IgD-negative memory B cell (primary cell): Measurements from ENCODE around the gene PON2. TPM values are rescaled to one million over a fixed set of nuclear protein-coding genes. Genes with fewer than 3 reads are reported as not detected.

Source experiments
- H3K27ac Mint-ChIP-seq, 3 donors: one replicate each; pipeline ENCODE4 v1.8.0; 2020 to 2022; ENCODE audit warnings: mild to moderate bottlenecking in 3 of 3, mixed read lengths in 3 of 3, moderate library complexity in 1 of 3
- H3K27me3 Mint-ChIP-seq: one replicate; pipeline ENCODE4 v1.8.0; 2021; ENCODE audit warnings: mixed read lengths
- H3K36me3 Mint-ChIP-seq: one replicate; pipeline ENCODE4 v1.8.0; 2020; ENCODE audit warnings: mild to moderate bottlenecking, mixed read lengths
- H3K4me1 Mint-ChIP-seq, 3 donors: one replicate each; pipeline ENCODE4 v1.8.0; 2020 to 2022; ENCODE audit warnings: mixed read lengths in 3 of 3, mild to moderate bottlenecking in 1 of 3
- H3K4me3 Mint-ChIP-seq, 4 donors: one replicate each; pipeline ENCODE4 v1.8.0; 2020 to 2022; ENCODE audit warnings: mild to moderate bottlenecking in 4 of 4, mixed read lengths in 4 of 4, moderate library complexity in 3 of 4
- H3K9me3 Mint-ChIP-seq, 3 donors: one replicate each; pipeline ENCODE4 v1.8.0; 2020 to 2021; ENCODE audit warnings: mixed read lengths in 3 of 3, mild to moderate bottlenecking in 1 of 3
- polyA plus RNA-seq: library from polyadenylated mRNA; unstranded; fragments of 300-500 nt; fragmentation: Illumina TruSeq; gene quantifications from one replicate; pipeline ENCODE4 v1.2.3, GENCODE V29; 2021

PON2 gene
- polyA plus RNA-seq, 1 donor from 2014 or later: 1.7 TPM

DNA sequence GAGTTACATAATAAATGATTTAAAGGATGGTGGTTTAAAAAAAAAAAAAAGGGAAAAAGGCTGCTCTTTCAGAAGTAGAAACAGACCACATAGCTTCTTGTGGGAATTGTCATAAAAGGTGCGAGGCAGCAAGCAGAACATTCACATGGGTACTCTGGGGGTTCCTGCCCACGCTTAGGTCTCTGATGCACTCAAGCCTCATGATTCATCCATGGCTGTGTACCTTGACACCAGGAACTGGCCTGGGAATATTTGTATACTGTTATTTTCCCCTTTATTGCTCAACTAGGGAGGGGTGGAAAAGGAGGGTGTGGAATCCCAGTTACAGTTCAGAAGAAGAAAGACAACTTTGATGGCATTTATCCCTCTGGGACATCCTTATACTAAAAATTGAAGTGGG, 4.0 kb downstream of the PON2 start:
- no peak overlapping the region for H3K4me3 Mint-ChIP-seq
- no peak overlapping the region for H3K27ac Mint-ChIP-seq
- peaks cover 8 to 12% (median 10%) of the 10 kb centered on the region in 3 donors for H3K4me1 Mint-ChIP-seq
- no peaks in the 10 kb centered on the region for H3K27me3 Mint-ChIP-seq
- no peaks in the 10 kb centered on the region for H3K9me3 Mint-ChIP-seq
- peaks cover 4% of the 10 kb centered on the region for H3K36me3 Mint-ChIP-seq

DNA sequence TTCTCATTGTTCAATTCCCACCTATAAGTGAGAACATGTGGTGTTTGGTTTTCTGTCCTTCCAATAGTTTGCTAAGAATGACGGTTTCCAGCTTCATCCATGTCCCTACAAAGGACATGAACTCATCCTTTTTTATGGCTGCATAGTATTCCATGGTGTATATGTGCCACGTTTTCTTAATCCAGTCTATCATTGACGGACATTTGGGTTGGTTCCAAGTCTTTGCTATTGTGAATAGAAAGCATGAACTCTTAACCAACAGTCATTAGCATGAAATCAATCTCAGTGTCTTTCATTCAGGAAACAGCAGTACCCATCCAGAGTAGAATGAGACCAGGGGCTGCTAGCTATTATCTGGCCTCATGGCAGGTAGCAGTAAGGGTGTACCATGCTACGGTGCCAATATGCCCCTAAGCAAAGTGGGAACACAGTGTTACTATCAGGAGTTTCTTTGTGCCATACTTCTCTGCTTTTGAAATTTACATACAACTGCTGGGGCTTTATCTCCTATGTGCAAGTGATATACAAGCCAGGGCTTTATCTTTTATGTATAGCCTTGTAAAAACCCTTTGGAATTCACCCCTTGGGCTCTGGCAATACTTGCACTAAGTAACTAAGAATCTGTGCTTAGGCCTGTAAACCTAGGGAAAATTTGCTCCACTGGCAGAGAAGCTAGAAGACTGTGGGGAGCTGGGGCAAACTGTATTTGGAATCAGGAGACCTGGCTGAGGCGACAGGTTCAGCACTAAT, 5.4 kb downstream of the PON2 start:
- no peak overlapping the region for H3K27ac Mint-ChIP-seq
- H3K36me3 Mint-ChIP-seq: peaks cover 4% of the 10 kb centered on the region
- H3K4me3 Mint-ChIP-seq: no peak overlapping the region

DNA sequence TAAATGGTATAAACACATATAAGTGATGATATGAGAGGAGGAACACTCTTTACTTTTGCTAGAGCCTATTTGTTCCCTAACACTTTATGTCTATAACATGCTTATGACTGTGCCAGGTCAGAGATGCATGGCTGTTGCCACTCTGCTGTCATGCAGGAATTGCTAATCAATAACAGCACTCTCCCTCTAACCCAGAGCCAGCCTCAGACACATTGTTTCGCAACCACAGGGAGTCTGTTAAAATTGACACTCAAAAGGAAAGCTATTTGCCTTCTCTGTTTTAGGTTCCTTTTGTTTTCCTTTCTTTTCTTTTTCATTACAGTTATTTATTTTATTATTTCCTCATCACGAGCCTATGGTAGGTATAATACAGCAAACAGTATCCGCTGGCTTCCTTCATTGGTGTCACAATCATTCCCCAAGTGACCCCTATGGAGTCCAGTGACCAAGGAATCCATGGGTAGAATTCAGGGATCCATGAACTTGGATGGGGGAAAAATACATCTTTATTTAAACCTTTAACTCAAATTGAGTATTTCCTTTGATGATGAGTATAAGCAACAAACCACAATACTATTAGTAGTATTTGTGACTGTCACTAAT, 6.8 kb downstream of the PON2 start:
- Mint-ChIP-seq H3K9me3 (peaks cover 0 to 1% (median 0%) of the 10 kb centered on the region in 3 donors), H3K27ac (no peak overlapping the region), H3K4me1 (no peaks in the 10 kb centered on the region), H3K4me3 (no peak overlapping the region), H3K27me3 (no peaks in the 10 kb centered on the region), H3K36me3 (peaks cover 7% of the 10 kb centered on the region)

More for the DNA sequence above, 5.4 kb downstream of the PON2 start:
- Mint-ChIP-seq H3K4me1 (peaks cover 3 to 9% (median 4%) of the 10 kb centered on the region in 3 donors), H3K27me3 (no peaks in the 10 kb centered on the region), H3K9me3 (no peaks in the 10 kb centered on the region)

DNA sequence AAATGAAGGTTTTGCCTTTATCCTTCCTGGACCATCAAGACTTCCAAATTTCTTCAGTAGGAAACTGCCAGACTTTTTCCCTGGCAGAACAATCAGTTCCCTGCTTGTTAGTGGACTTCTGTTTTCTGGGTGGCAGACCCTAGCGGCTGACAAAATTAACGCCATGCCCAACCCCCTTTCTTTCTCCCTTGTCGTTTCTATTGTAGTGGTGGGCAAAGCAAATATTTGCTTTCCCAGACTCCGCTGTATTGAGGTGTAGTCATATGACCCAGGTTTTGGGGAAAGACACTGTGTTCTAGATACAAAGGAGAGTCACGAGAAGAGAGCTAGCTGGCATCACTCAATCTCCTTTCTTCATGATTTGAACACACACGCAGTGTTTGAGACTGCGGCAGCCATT, 7.7 kb downstream of the PON2 start:
- Mint-ChIP-seq H3K4me1 (no peaks in the 10 kb centered on the region), H3K9me3 (peaks cover 0 to 1% (median 0%) of the 10 kb centered on the region in 3 donors), H3K36me3 (peaks cover 7% of the 10 kb centered on the region), H3K27me3 (no peaks in the 10 kb centered on the region), H3K27ac (no peak overlapping the region), H3K4me3 (no peak overlapping the region)

DNA sequence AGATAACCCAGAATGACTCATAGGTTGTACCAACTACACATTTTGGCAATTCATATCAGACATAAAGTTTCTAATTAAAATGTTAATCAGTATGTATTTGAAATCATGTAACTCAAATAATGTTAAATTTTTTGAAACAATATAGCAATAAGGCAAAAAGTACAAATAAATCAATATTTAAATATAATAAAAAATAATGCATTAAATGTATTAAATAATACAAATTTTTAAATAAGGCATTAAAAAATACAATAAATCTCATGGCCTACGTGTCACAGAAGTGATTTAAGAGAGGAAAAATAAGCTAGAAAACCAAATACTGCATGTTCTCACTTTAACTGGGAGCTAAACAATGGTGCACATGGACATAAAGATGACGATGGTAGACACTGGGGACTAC, 9.1 kb downstream of the PON2 start:
- Mint-ChIP-seq H3K4me1 (no peaks in the 10 kb centered on the region), H3K36me3 (peaks cover 7% of the 10 kb centered on the region), H3K9me3 (peaks cover 0 to 1% (median 0%) of the 10 kb centered on the region in 3 donors), H3K4me3 (no peak overlapping the region), H3K27ac (no peak overlapping the region), H3K27me3 (no peaks in the 10 kb centered on the region)

DNA sequence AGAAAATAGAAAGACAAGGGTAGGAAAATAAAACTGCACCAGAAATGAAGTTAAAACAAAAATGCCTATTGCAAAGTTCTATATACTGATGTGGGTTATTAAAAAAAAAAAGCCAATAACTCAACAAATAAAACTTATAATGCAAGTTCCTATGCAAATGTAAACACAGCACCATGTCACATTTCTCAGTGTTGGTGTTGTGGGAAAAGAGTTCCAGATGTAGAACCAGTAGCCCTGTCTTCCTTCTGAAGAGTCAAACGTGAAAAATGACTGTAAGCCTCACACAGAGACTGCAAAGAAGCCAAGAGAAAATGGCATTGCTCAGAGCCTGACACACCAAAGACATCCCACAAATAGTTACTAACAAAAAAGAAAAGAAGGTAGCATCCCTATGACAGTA, 10.1 kb downstream of the PON2 start:
- Mint-ChIP-seq H3K36me3 (peaks cover 7% of the 10 kb centered on the region), H3K27ac (no peak overlapping the region), H3K4me1 (no peaks in the 10 kb centered on the region), H3K27me3 (no peaks in the 10 kb centered on the region), H3K4me3 (no peak overlapping the region), H3K9me3 (peaks cover 0 to 1% (median 0%) of the 10 kb centered on the region in 3 donors)

DNA sequence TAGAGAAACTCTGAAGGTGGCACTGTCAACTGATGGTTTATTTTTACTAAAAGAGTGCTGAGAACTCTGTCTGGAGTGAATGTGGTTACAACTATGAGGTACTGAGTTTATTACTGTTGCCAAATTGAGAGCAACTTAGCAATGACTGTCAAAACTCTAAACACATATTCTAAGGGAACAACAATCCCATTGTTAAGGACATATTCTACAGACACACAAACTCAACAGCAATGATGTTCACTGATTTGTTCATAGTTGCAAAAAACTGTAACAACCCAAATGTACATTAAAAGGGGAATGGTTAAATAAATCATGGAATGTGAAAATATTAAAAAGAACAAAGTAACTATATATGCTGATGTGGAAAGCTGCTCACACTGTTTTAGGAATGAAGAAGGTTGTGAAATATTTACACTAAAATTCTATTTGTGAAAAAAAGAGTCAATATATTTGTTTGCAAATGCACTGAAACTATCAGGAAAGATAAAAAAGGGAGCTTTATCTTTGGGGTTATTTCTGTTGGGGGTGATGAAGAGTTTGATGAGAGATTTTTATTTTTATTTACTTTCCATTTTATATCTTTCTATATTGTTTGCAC, 12.9 kb downstream of the PON2 start:
- no peaks in the 10 kb centered on the region for H3K27me3 Mint-ChIP-seq
- H3K4me3 Mint-ChIP-seq: no peak overlapping the region
- H3K4me1 Mint-ChIP-seq: no peaks in the 10 kb centered on the region
- no peak overlapping the region for H3K27ac Mint-ChIP-seq
- H3K9me3 Mint-ChIP-seq: peaks cover 0 to 1% (median 0%) of the 10 kb centered on the region in 3 donors
- H3K36me3 Mint-ChIP-seq: peaks cover 2% of the 10 kb centered on the region

DNA sequence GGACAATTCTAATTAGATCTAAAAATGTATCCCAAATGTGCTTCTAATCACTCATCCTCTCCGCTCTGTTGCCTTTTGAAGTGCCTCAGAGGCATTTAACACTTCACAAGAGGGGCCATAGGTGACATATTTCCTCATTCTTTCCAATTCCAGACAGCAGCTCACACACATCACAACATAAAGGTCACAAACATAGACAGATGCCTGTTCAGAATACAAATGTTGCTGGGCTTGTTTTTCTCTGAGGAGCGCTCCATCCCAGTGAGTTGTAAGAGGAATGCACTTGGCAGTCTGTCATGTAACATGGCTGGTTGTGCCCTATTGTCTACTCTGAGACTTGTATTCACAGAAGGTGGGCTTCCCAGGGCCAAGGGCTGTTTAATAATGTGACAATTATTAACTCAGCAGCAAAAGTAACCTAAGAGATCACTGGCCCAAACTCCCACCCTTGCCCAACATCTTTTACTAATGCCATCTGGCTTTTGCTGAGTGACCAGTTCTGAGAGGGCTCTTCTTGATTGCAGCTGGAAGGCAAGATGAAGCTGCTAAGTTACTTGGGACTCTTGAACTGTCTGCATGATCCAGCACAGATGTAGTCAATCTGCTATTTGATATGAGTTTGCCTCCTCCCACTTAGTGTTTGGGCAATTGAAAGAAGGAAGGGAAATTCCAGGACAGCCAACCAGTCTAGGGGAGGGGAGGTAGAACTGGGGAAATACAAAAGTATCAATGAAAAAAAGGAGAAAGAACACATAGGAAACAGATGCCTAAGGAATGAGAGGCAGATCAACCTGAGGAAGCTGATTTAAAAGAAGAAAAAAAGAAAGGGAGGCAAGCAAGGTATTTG, 13.6 kb downstream of the PON2 start:
- H3K36me3 Mint-ChIP-seq: peaks cover 2% of the 10 kb centered on the region
- H3K9me3 Mint-ChIP-seq: peaks cover 0 to 1% (median 0%) of the 10 kb centered on the region in 3 donors
- no peaks in the 10 kb centered on the region for H3K4me1 Mint-ChIP-seq
- no peaks in the 10 kb centered on the region for H3K27me3 Mint-ChIP-seq
- H3K27ac Mint-ChIP-seq: peak overlapping the region in 1 of 3 donors; percentile 45
- H3K4me3 Mint-ChIP-seq: no peak overlapping the region

DNA sequence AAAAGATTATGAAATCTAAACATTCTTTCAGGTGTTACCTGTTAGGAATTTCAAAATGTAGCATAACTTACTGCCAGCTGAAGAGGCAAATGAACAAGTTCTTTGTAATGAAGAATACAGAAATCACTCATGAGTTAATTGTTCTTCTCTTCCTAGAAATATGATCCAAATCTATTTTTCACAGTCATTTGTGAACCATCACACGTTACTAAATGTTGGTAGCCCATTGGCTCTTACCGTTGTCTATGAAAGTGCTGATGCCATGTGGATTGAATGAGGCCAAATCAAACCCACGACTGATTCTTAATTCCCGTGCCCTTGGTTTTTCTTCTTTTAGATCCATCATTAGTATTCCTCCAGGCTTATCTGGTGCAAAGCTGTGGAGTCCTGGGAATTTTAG, 22.8 kb downstream of the PON2 start:
- no peak overlapping the region for H3K4me3 Mint-ChIP-seq
- peaks cover 2% of the 10 kb centered on the region for H3K36me3 Mint-ChIP-seq
- no peak overlapping the region for H3K27ac Mint-ChIP-seq
- no peaks in the 10 kb centered on the region for H3K27me3 Mint-ChIP-seq
- no peaks in the 10 kb centered on the region for H3K9me3 Mint-ChIP-seq
- no peaks in the 10 kb centered on the region for H3K4me1 Mint-ChIP-seq

DNA sequence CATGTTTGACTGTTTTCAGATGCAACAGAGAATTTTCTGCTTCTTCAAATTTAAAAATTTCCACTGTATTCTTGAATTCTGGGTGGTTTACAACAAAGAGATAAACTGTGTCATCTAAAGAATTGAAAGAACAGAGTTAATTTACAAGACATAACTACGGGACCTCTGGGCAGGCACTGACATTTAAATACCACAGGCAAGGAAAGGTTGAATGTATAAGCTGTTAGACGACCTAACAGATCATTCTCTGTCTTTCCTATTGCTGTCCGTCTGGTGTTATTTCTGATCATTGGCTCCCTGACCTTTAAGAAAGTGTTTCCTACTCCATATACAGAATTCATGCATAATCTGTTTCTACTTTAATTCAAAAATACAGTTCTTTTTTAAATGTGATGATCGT, 23.2 kb downstream of the PON2 start:
- Mint-ChIP-seq H3K27me3 (no peaks in the 10 kb centered on the region), H3K9me3 (no peaks in the 10 kb centered on the region), H3K27ac (no peak overlapping the region), H3K36me3 (peaks cover 2% of the 10 kb centered on the region), H3K4me1 (no peaks in the 10 kb centered on the region), H3K4me3 (no peak overlapping the region)

DNA sequence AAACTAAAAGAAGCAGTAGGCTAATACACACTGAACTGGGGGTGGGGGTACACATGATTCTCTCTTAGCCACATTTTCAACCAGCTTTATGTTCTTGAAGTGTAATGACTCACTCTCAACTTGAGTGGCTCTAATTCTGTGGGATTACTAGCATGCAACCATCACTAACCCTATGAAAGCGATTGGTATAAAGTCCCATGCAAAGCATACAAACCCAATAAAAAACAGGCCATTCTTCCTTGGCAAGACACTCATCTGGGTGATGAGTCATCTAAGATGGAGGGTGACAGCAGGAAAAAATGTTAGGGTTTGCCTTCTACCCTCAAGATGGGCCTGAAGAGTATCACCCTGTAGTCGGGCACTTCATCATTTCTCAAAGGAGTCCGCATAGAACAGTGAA, 23.8 kb downstream of the PON2 start:
- Mint-ChIP-seq H3K27ac (no peak overlapping the region), H3K4me3 (no peak overlapping the region), H3K9me3 (no peaks in the 10 kb centered on the region), H3K4me1 (no peaks in the 10 kb centered on the region), H3K36me3 (peaks cover 6% of the 10 kb centered on the region), H3K27me3 (no peaks in the 10 kb centered on the region)

DNA sequence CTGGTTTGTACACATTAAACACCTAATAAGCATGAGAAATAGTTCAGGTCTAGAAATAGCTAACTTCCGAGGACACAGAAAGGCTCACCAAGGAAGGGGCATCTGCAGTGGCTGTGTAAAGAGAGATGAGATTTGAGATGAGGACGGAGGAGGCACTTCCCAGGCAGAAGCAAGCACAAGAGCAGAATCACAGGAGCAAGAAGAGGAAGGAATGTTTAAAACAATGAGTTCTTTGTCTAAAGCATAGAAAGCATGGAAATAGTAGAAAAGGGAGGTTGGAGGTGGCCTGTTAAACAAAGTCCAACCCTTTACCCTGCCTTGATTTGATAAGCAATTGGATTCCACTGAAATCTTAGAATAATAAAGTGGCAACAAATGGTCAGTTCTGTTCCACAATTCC, 27.1 kb downstream of the PON2 start:
- Mint-ChIP-seq H3K4me1 (no peaks in the 10 kb centered on the region), H3K27ac (no peak overlapping the region), H3K9me3 (no peaks in the 10 kb centered on the region), H3K27me3 (no peaks in the 10 kb centered on the region), H3K36me3 (peaks cover 6% of the 10 kb centered on the region), H3K4me3 (no peak overlapping the region)

DNA sequence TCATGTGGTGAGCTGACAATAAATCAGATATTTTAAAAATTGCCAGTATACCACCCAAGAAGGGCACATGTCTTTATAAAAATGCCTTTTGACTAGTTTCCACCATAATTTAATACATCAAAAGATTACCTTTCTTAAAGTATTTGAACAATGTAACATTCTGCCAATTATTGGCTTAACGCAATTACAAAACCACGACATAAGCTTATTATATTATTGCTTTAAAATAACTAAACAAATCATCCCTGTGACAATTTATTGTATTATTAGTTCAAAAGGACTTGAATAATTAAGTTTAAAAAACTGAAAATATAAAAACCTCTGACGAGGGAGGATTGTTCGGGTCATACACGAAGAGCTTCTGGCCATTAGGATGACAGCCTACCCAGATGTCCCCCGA, 29.0 kb downstream of the PON2 start:
- peaks cover 9% of the 10 kb centered on the region for H3K36me3 Mint-ChIP-seq
- H3K9me3 Mint-ChIP-seq: no peaks in the 10 kb centered on the region
- H3K4me1 Mint-ChIP-seq: no peaks in the 10 kb centered on the region
- H3K4me3 Mint-ChIP-seq: no peak overlapping the region
- no peak overlapping the region for H3K27ac Mint-ChIP-seq
- no peaks in the 10 kb centered on the region for H3K27me3 Mint-ChIP-seq

DNA sequence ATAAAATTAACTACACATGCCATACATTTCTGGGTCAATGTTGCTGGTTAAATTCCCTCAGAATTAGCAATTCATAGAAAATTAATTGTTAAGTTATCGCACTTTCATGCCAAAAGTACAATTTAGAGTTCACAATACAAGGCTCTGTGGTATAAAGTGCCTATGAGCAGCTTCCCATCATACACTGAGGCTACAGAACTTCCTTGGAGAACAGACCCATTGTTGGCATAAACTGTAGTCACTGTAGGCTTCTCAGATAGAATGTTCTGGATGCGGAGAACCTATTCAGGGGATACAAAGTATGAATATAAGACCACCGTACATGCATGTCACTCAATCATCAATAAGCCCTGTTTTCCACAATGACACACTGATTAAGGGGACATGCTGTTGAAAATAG, 29.6 kb downstream of the PON2 start:
- H3K36me3 Mint-ChIP-seq: peaks cover 9% of the 10 kb centered on the region
- no peaks in the 10 kb centered on the region for H3K27me3 Mint-ChIP-seq
- H3K9me3 Mint-ChIP-seq: no peaks in the 10 kb centered on the region
- H3K27ac Mint-ChIP-seq: no peak overlapping the region
- H3K4me3 Mint-ChIP-seq: no peak overlapping the region
- H3K4me1 Mint-ChIP-seq: no peaks in the 10 kb centered on the region

DNA sequence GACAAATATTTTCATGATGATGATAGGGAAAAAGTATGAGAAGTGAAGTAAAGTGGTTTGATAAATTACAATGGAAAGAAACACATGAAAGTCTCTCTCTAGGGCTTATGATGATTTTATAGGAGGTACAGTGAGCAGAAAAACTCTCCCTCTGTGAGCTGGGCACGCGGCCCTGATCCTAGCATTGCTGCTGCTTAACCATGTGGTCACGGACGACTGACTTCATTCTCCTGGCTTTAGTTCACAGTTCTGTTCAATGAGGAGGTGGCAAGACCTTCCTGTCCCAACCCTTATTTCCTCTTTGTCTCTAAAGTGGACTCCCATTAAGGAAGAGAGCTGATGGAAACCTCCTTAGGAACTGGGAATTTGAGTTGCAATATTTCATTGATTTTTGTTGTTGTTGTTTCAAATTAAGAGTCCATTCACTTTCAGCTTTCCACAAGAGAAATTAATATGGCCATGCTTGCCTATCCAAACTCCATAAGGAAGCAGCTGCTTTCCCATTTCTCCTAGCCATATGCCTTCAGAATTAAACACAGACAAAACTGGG, 30.4 kb downstream of the PON2 start:
- H3K9me3 Mint-ChIP-seq: no peaks in the 10 kb centered on the region
- H3K27me3 Mint-ChIP-seq: no peaks in the 10 kb centered on the region
- no peak overlapping the region for H3K27ac Mint-ChIP-seq
- H3K36me3 Mint-ChIP-seq: peaks cover 9% of the 10 kb centered on the region
- no peak overlapping the region for H3K4me3 Mint-ChIP-seq
- H3K4me1 Mint-ChIP-seq: no peaks in the 10 kb centered on the region
